Neural crest cell (in vitro differentiated cells): ENCODE data around the gene NAAA. TPM values are rescaled to one million over a fixed set of nuclear protein-coding genes. Genes with fewer than 3 reads are reported as not detected.
"Not testable (repeated sequence)": the region's sequence is repeated elsewhere in the genome, so short reads cannot be mapped to it uniquely, and the experiment has no call there.

ENCODE experiments used
- DNase-seq: peaks from one replicate; pipeline ENCODE4 v3.0.0; 2021; ENCODE audit warnings: low read depth, mixed read lengths, low spot score
- H3K27ac Mint-ChIP-seq: one replicate; pipeline ENCODE4 v1.8.0; 2021; ENCODE audit warnings: mild to moderate bottlenecking, mixed read lengths; ENCODE audit not compliant: unreplicated experiment
- H3K27me3 Mint-ChIP-seq: 2 replicates; pipeline ENCODE4 v1.8.0; 2021; ENCODE audit warnings: low read depth, mild to moderate bottlenecking, mixed read lengths
- H3K36me3 Mint-ChIP-seq: 2 replicates; pipeline ENCODE4 v1.8.0; 2021; ENCODE audit warnings: low read depth, mild to moderate bottlenecking, mixed read lengths
- H3K4me1 Mint-ChIP-seq: 2 replicates; pipeline ENCODE4 v1.8.0; 2021; ENCODE audit warnings: mixed read lengths
- H3K4me3 Mint-ChIP-seq: one replicate; pipeline ENCODE4 v1.8.0; 2021; ENCODE audit warnings: mild to moderate bottlenecking, mixed read lengths
- H3K9me3 Mint-ChIP-seq: 2 replicates; pipeline ENCODE4 v1.8.0; 2021; ENCODE audit warnings: mixed read lengths
- CTCF ChIP-seq: fragments of 200-600 bp; sonication (generic); conservative IDR thresholded peaks from 2 replicates; pipeline ENCODE4 v1.5.0; 2021; ENCODE audit warnings: antibody characterized with exemption, mild to moderate bottlenecking
- total RNA-seq: library from RNA; stranded (reverse); gene quantifications from 2 replicates; pipeline ENCODE4 v1.2.1, GENCODE V29; 2021

Gene NAAA
- total RNA-seq, 1 donor from 2014 or later: 3.3 TPM

GRCh38 chr4:75973766-75974165 is 33.0 kb upstream of the NAAA start:
- no peaks in the 10 kb centered on the region for H3K4me1 Mint-ChIP-seq
- no peak overlapping the region for H3K27ac Mint-ChIP-seq
- H3K36me3 Mint-ChIP-seq: peaks cover 33% of the 10 kb centered on the region
- no peaks in the 10 kb centered on the region for H3K27me3 Mint-ChIP-seq
- no peak for TF ChIP-seq CTCF
- DNase-seq: no peak
- no peak overlapping the region for H3K4me3 Mint-ChIP-seq
- no peaks in the 10 kb centered on the region for H3K9me3 Mint-ChIP-seq

GRCh38 chr4:75968084-75968483 is 27.3 kb upstream of the NAAA start:
- no peak for DNase-seq
- Mint-ChIP-seq H3K27me3 (no peaks in the 10 kb centered on the region), H3K4me3 (no peak overlapping the region), H3K27ac (no peak overlapping the region), H3K4me1 (no peaks in the 10 kb centered on the region), H3K9me3 (peaks cover 7% of the 10 kb centered on the region), H3K36me3 (peaks cover 46% of the 10 kb centered on the region)
- TF ChIP-seq CTCF: no peak

- H3K4me1 Mint-ChIP-seq: no peaks in the 10 kb centered on the region
- TF ChIP-seq CTCF: no peak
- no peak overlapping the region for H3K27ac Mint-ChIP-seq
- peaks cover 7% of the 10 kb centered on the region for H3K9me3 Mint-ChIP-seq
- no peak for DNase-seq
- peaks cover 73% of the 10 kb centered on the region for H3K36me3 Mint-ChIP-seq
- H3K4me3 Mint-ChIP-seq: no peak overlapping the region
- no peaks in the 10 kb centered on the region for H3K27me3 Mint-ChIP-seq
Measured at GRCh38 chr4:75963558-75963957, 22.7 kb upstream of the NAAA start.

- not testable (repeated sequence) for H3K27me3 Mint-ChIP-seq, H3K4me3 Mint-ChIP-seq, H3K9me3 Mint-ChIP-seq, H3K27ac Mint-ChIP-seq, DNase-seq, H3K4me1 Mint-ChIP-seq
- peaks cover 78% of the 10 kb centered on the region for H3K36me3 Mint-ChIP-seq
Measured at GRCh38 chr4:75962072-75962471, 21.3 kb upstream of the NAAA start.

- H3K36me3 Mint-ChIP-seq: peaks cover 69% of the 10 kb centered on the region
- not testable (repeated sequence) for H3K4me1 Mint-ChIP-seq, H3K27ac Mint-ChIP-seq, H3K4me3 Mint-ChIP-seq, H3K27me3 Mint-ChIP-seq, H3K9me3 Mint-ChIP-seq, DNase-seq
Measured at GRCh38 chr4:75958546-75958945, 17.7 kb upstream of the NAAA start.

GRCh38 chr4:75954811-75955210 is 14.0 kb upstream of the NAAA start:
- not testable (repeated sequence) for H3K27ac Mint-ChIP-seq, H3K9me3 Mint-ChIP-seq, H3K4me1 Mint-ChIP-seq, H3K4me3 Mint-ChIP-seq, DNase-seq, H3K27me3 Mint-ChIP-seq
- peaks cover 39% of the 10 kb centered on the region for H3K36me3 Mint-ChIP-seq

- no peak overlapping the region for H3K4me3 Mint-ChIP-seq
- no peak overlapping the region for H3K27ac Mint-ChIP-seq
- DNase-seq: no peak
- TF ChIP-seq CTCF: no peak
- peaks cover 34% of the 10 kb centered on the region for H3K36me3 Mint-ChIP-seq
- no peaks in the 10 kb centered on the region for H3K27me3 Mint-ChIP-seq
- H3K9me3 Mint-ChIP-seq: no peaks in the 10 kb centered on the region
- no peaks in the 10 kb centered on the region for H3K4me1 Mint-ChIP-seq
Measured at GRCh38 chr4:75953509-75953908, 12.7 kb upstream of the NAAA start.
